ENCODE results near the gene SCN1B.
"Not testable (repeated sequence)": the region's sequence is repeated elsewhere in the genome, so short reads cannot be mapped to it uniquely, and the experiment has no call there.

SCN1B gene

GRCh38 chr19:35017507-35017906 lies 12.8 kb upstream of the SCN1B start:
- DNase-seq, result no peak

- DNase-seq, result no peak
Observed at GRCh38 chr19:35018379-35018778, 11.9 kb upstream of the SCN1B start.

GRCh38 chr19:35019144-35019543 lies 11.1 kb upstream of the SCN1B start:
- DNase-seq, result no peak

- no peak for DNase-seq
Observed at GRCh38 chr19:35021016-35021415, 9.3 kb upstream of the SCN1B start.

GRCh38 chr19:35021596-35021995 lies 8.7 kb upstream of the SCN1B start:
- DNase-seq, result no peak

- DNase-seq, result no peak
Observed at GRCh38 chr19:35022460-35022859, 7.8 kb upstream of the SCN1B start.

- no peak for DNase-seq
Observed at GRCh38 chr19:35023428-35023827, 6.8 kb upstream of the SCN1B start.

GRCh38 chr19:35024095-35024494 lies 6.2 kb upstream of the SCN1B start:
- DNase-seq, result no peak

GRCh38 chr19:35025969-35026368 lies 4.3 kb upstream of the SCN1B start:
- no peak for DNase-seq

GRCh38 chr19:35026418-35026817 lies 3.9 kb upstream of the SCN1B start:
- no peak for DNase-seq

GRCh38 chr19:35027009-35027408 lies 3.3 kb upstream of the SCN1B start:
- no peak for DNase-seq

- DNase-seq, result no peak
Observed at GRCh38 chr19:35027851-35028599, 2.2 kb upstream of the SCN1B start.

GRCh38 chr19:35028600-35028885 lies 1.7 kb upstream of the SCN1B start:
- not testable (repeated sequence) for DNase-seq

GRCh38 chr19:35029275-35029736 lies 964 bp upstream of the SCN1B start:
- not testable (repeated sequence) for DNase-seq

GRCh38 chr19:35029737-35030256 lies 473 bp upstream of the SCN1B start:
- DNase-seq, result no peak

- DNase-seq, result no peak
Observed at GRCh38 chr19:35031072-35031881, 1.0 kb downstream of the SCN1B start.

- no peak for DNase-seq
Observed at GRCh38 chr19:35032356-35032865, 2.1 kb downstream of the SCN1B start.

- DNase-seq, result no peak
Observed at GRCh38 chr19:35033067-35034004, 3.1 kb downstream of the SCN1B start.

- DNase-seq, result no peak
Observed at GRCh38 chr19:35034005-35034502, 3.8 kb downstream of the SCN1B start.

- DNase-seq, result no peak
Observed at GRCh38 chr19:35034588-35035382, 4.5 kb downstream of the SCN1B start.

Measured in T-helper 2 cell (primary cell).